ENCODE results near the gene PLSCR2.

- TF ChIP-seq CTCF (IDR thresholded peaks at IDR 0.05; ENCODE audit: low read depth, low read length) (no peak), EZH2phosphoT487 (IDR thresholded peaks at IDR 0.05; ENCODE audit: low read depth) (no peak)
Observed at GRCh38 chr3:146464005-146464595, 5.3 kb downstream of the PLSCR2 start.
